B cell (primary cell): ENCODE results near the gene WEE2. TPM values are rescaled to one million over a fixed set of nuclear protein-coding genes. Genes with fewer than 3 reads are reported as not detected.

Source experiments
- ATAC-seq: fragments of 200-7000 bp; cut with Tn5 transposase; one replicate; pipeline ENCODE4 v1.10.0; 2021; ENCODE audit warnings: low read depth, mild to moderate bottlenecking, moderate number of reproducible peaks, moderate library complexity
- CTCF ChIA-PET: fragments of 350-600 bp; sonication (Branson Sonifier 250); formaldehyde crosslinking; loops from one replicate; lab custom pipeline; 2021; ENCODE audit warnings: antibody characterized with exemption, inconsistent platforms; lab: Charles Lee
- POLR2A ChIA-PET: fragments of 350-600 bp; sonication (Branson Sonifier 250); formaldehyde crosslinking; loops from one replicate; lab custom pipeline; 2021; ENCODE audit warnings: antibody characterized with exemption; lab: Charles Lee
- DNase-seq: peaks from one replicate; pipeline ENCODE4 v3.0.0; 2013
- H2AFZ ChIP-seq: 2 replicates; pipeline ENCODE4 v1.6.1; 2012; ENCODE audit warnings: mild to moderate bottlenecking, low read depth, low read length; ENCODE audit not compliant: insufficient read depth, poor library complexity, severe bottlenecking
- H3K27ac ChIP-seq, 2 donors: 1 replicate in 1 of 2; 2 replicates in 1 of 2; pipeline ENCODE4 v1.5.1; 2012 to 2013; ENCODE audit warnings: low read length in 2 of 2, mild to moderate bottlenecking in 2 of 2, moderate library complexity in 1 of 2
- H3K27me3 ChIP-seq, 4 experiments: fragments of 200-600 bp in 1 of 4; sonication (generic) in 1 of 4; replicated peaks in 1 of 4; 1 replicate in 2 of 4; 2 replicates in 2 of 4; pipeline versions ENCODE4 v1.6.1 to v1.7.0; 2013 to 2016; ENCODE audit warnings: low read length in 3 of 4, mild to moderate bottlenecking in 2 of 4, mixed read lengths in 1 of 4, moderate library complexity in 1 of 4; ENCODE audit not compliant: insufficient read depth in 4 of 4, control insufficient read depth in 3 of 4; ENCODE audit errors: control extremely low read depth in 1 of 4
- H3K36me3 ChIP-seq, 2 experiments: replicated peaks in 1 of 2; 1 replicate in 1 of 2; 2 replicates in 1 of 2; pipeline versions ENCODE4 v1.6.1 to v1.7.1; 2013; ENCODE audit warnings: low read length in 1 of 2; ENCODE audit not compliant: insufficient read depth in 2 of 2, control insufficient read depth in 1 of 2; ENCODE audit errors: control extremely low read depth in 1 of 2, extremely low read depth in 1 of 2
- H3K4me1 ChIP-seq, 2 donors: fragments of 200-600 bp in 1 of 2; sonication (generic) in 1 of 2; 1 replicate in 1 of 2; 2 replicates in 1 of 2; pipeline versions ENCODE4 v1.5.1 to v1.6.1; 2013 to 2017; ENCODE audit warnings: low read length in 2 of 2; ENCODE audit not compliant: control insufficient read depth in 2 of 2, insufficient read depth in 2 of 2
- H3K4me2 ChIP-seq: replicated peaks from 2 replicates; pipeline ENCODE3; 2012; ENCODE audit warnings: mild to moderate bottlenecking, low read depth, low read length; ENCODE audit not compliant: poor library complexity, severe bottlenecking
- H3K4me3 ChIP-seq, 5 experiments: fragments of 200-600 bp in 1 of 5; sonication (generic) in 1 of 5; 1 replicate in 3 of 5; 2 replicates in 2 of 5; pipeline versions ENCODE4 v1.5.1 to v1.7.0; 2011 to 2016; ENCODE audit warnings: low read length in 4 of 5, mild to moderate bottlenecking in 4 of 5, low read depth in 2 of 5, control low read depth in 1 of 5, moderate library complexity in 1 of 5; ENCODE audit not compliant: insufficient read depth in 1 of 5; ENCODE audit errors: control extremely low read depth in 1 of 5, extremely low read depth in 1 of 5
- H3K79me2 ChIP-seq: fragments of 200-600 bp; sonication (generic); one replicate; pipeline ENCODE4 v1.6.0; 2016; ENCODE audit warnings: low read length; ENCODE audit not compliant: control insufficient read depth, insufficient read depth
- H3K9ac ChIP-seq: fragments of 200-600 bp; sonication (generic); 2 replicates; pipeline ENCODE4 v1.6.1; 2017; ENCODE audit warnings: mild to moderate bottlenecking, low read length, moderate library complexity
- H3K9me3 ChIP-seq, 3 donors: one replicate each; pipeline versions ENCODE4 v1.6.1 to v1.7.1; 2013; ENCODE audit warnings: low read length in 2 of 3; ENCODE audit not compliant: control insufficient read depth in 2 of 3, insufficient read depth in 1 of 3; ENCODE audit errors: control extremely low read depth in 1 of 3
- H4K20me1 ChIP-seq: 2 replicates; pipeline ENCODE4 v1.6.0; 2012; ENCODE audit warnings: mild to moderate bottlenecking, low read length; ENCODE audit not compliant: insufficient read depth, control insufficient read depth, poor library complexity, severe bottlenecking
- H3K27ac Mint-ChIP-seq: one replicate; pipeline ENCODE4 v1.8.0; 2021; ENCODE audit warnings: mixed read lengths
- H3K27me3 Mint-ChIP-seq: one replicate; pipeline ENCODE4 v1.8.0; 2021; ENCODE audit warnings: mixed read lengths
- H3K4me1 Mint-ChIP-seq: one replicate; pipeline ENCODE4 v1.8.0; 2021; ENCODE audit warnings: mixed read lengths
- H3K4me3 Mint-ChIP-seq: one replicate; pipeline ENCODE4 v1.8.0; 2021; ENCODE audit warnings: mixed read lengths
- H3K9me3 Mint-ChIP-seq: one replicate; pipeline ENCODE4 v1.8.0; 2022; ENCODE audit warnings: mixed read lengths; ENCODE audit not compliant: insufficient read depth
- CTCF ChIP-seq: fragments of 200-600 bp; IDR thresholded peaks from one replicate; pipeline ENCODE4 v1.8.0; 2022; ENCODE audit warnings: antibody characterized with exemption, mild to moderate bottlenecking
- EZH2 ChIP-seq: IDR thresholded peaks from 2 replicates; pipeline ENCODE4 v1.6.1; 2012; ENCODE audit warnings: borderline replicate concordance, low read depth, mild to moderate bottlenecking, moderate library complexity, low read length; ENCODE audit not compliant: insufficient read depth, poor library complexity, severe bottlenecking
- WGBS: methylation state at CpG from one replicate; pipeline ENCODE4 v1.1.5; 2013; ENCODE audit warnings: missing lambda C conversion rate; ENCODE audit not compliant: insufficient coverage; 5-methylcytosine and 5-hydroxymethylcytosine counted together
- intact Hi-C: fragments of 100-400 bp; cut with micrococcal nuclease; formaldehyde crosslinking; loops from one replicate; pipeline ENCODE4 v1.10.0; 2022
- polyA plus RNA-seq: library from polyadenylated mRNA; depleted of rRNA; stranded (reverse); fragments of >200 nt; gene quantifications from 2 replicates; pipeline ENCODE4 v1.2.3, GENCODE V29; 2012
- total RNA-seq, 2 donors: library from RNA; stranded (reverse); fragments of 120-200 nt in 1 of 2; gene quantifications; 1 replicate in 1 of 2; 2 replicates in 1 of 2; pipeline versions ENCODE4 v1.2.3 to v1.2.4, GENCODE V29; 2013 to 2022

The WEE2 gene
- total and polyA plus RNA-seq, 2 donors (not counting 1 experiment from before 2014, with no cell fraction given), result not detected

- Histone ChIP-seq H2AFZ (peak overlapping the region; percentile 79), H3K9ac (peak overlapping the region; percentile 72), H3K79me2 (peaks cover 29% of the 10 kb centered on the region), H3K4me1 (peaks cover 19 to 20% of the 10 kb centered on the region in 2 donors), H3K27ac (peak overlapping the region; percentile 84 to 92), H3K4me2 (peak overlapping the region; percentile 61), H3K27me3 (no peaks in the 10 kb centered on the region), H3K4me3 (peak overlapping the region; percentile 66 to 93 (median 90)), H4K20me1 (peaks cover under 1% of the 10 kb centered on the region), H3K36me3 (peaks cover 11 to 32% of the 10 kb centered on the region in 2 experiments), H3K9me3 (no peaks in the 10 kb centered on the region)
- peak overlapping the region; percentile 97 for H3K27ac Mint-ChIP-seq
- peaks cover 37% of the 10 kb centered on the region for H3K4me1 Mint-ChIP-seq
- ChIA-PET POLR2A (interaction anchor here (0.8 to 2.2 kb wide), 3 partner anchors 37 to 1260 kb away, joined by 3 to 21 read pairs (median 7); partner anchors contain the start of genes DENND11 and MRPS33), CTCF (interaction anchor here (1.0 to 7.6 kb wide), 14 partner anchors 23 to 1065 kb away, joined by 3 to 66 read pairs (median 4); partner anchors contain the start of genes ADCK2, DENND11, MRPS33 and WEE2)
- intact Hi-C loops, result loop anchor here (1.0 to 5.0 kb wide), 7 partner anchors 37 to 1561 kb away; partner anchors contain the start of genes AGK, BRAF and KDM7A
- 0% methylated on average over 1 of the region's 6 CpGs for WGBS
- no peaks in the 10 kb centered on the region for H3K27me3 Mint-ChIP-seq
- ATAC-seq (no peak), DNase-seq (no peak)
- peak overlapping the region; percentile 95 for H3K4me3 Mint-ChIP-seq
- TF ChIP-seq EZH2 (no peak), CTCF (peak; percentile 17)
- no peaks in the 10 kb centered on the region for H3K9me3 Mint-ChIP-seq
These were observed 30.4 kb downstream of the WEE2 start for GRCh38 chr7:141738592-141739013.

GRCh38 chr7:141739250-141739649 lies 31.1 kb downstream of the WEE2 start:
- H3K9ac ChIP-seq, result peak overlapping the region; percentile 72
- H3K27ac ChIP-seq, result peak overlapping the region in 1 of 2 donors; percentile 92
- H3K4me1 ChIP-seq, result peaks cover 19 to 20% of the 10 kb centered on the region in 2 donors
- peak overlapping the region; percentile 71 for H3K4me3 Mint-ChIP-seq
- TF ChIP-seq EZH2, result no peak
- TF ChIP-seq CTCF, result no peak
- H3K4me2 ChIP-seq, result peak overlapping the region; percentile 61
- ChIA-PET POLR2A (interaction anchor here (2.2 kb wide), 1 partner anchor 37 kb away, joined by 21 read pairs; the partner anchor contains the start of gene DENND11), CTCF (interaction anchor here (1.7 to 7.6 kb wide), 5 partner anchors 43 to 725 kb away, joined by 5 to 66 read pairs (median 11); partner anchors contain the start of gene MRPS33)
- DNase-seq (no peak), ATAC-seq (no peak)
- no peaks in the 10 kb centered on the region for H3K9me3 ChIP-seq
- H3K9me3 Mint-ChIP-seq, result no peaks in the 10 kb centered on the region
- peak overlapping the region; percentile 74 for H3K27ac Mint-ChIP-seq
- peaks cover 37% of the 10 kb centered on the region for H3K4me1 Mint-ChIP-seq
- H3K36me3 ChIP-seq, result peaks cover 12 to 38% of the 10 kb centered on the region in 2 experiments
- no peak overlapping the region for H2AFZ ChIP-seq
- intact Hi-C loops, result loop anchor here (2.0 to 5.0 kb wide), 2 partner anchors 814 to 1562 kb away; partner anchors contain the start of genes BRAF and KDM7A
- peaks cover 6% of the 10 kb centered on the region for H4K20me1 ChIP-seq
- WGBS, result 85% methylated on average over 1 of the region's 3 CpGs
- no peaks in the 10 kb centered on the region for H3K27me3 Mint-ChIP-seq
- no peaks in the 10 kb centered on the region for H3K27me3 ChIP-seq
- peak overlapping the region in 1 of 5 experiments; percentile 66 for H3K4me3 ChIP-seq
- H3K79me2 ChIP-seq, result peaks cover 29% of the 10 kb centered on the region
